HEK293 (cell line): ENCODE measurements around the gene KRT24.
"Not testable (repeated sequence)": the region's sequence is repeated elsewhere in the genome, so short reads cannot be mapped to it uniquely, and the experiment has no call there.

ENCODE experiments used
- CTCF ChIA-PET: fragments of 350-600 bp; formaldehyde crosslinking; extraction: SDS; loops from one replicate; lab custom pipeline; 2021; ENCODE audit warnings: antibody characterized with exemption; lab: Yijun Ruan, JAX
- POLR2A ChIA-PET: fragments of 300-600 bp; formaldehyde crosslinking; extraction: SDS; loops from one replicate; lab custom pipeline; 2020; ENCODE audit warnings: antibody characterized with exemption, inconsistent platforms; lab: Yijun Ruan, JAX
- H3K27ac ChIP-seq: fragments of 200-500 bp; sonication (Bioruptor generic); 2 replicates; pipeline ENCODE4 v1.5.1; 2014; ENCODE audit warnings: low read depth, low read length, control low read depth, inconsistent platforms; ENCODE audit errors: extremely low read depth
- H3K36me3 ChIP-seq, 2 experiments: fragments of 200-500 bp in 1 of 2; sonication (Bioruptor generic) in 1 of 2; 1 replicate in 1 of 2; 2 replicates in 1 of 2; pipeline ENCODE4 v1.5.1; 2014 to 2017; ENCODE audit warnings: inconsistent platforms in 2 of 2, low read length in 2 of 2; ENCODE audit not compliant: control insufficient read depth in 2 of 2, insufficient read depth in 1 of 2
- H3K4me1 ChIP-seq: fragments of 200-500 bp; sonication (Bioruptor generic); 2 replicates; pipeline ENCODE4 v1.5.1; 2014; ENCODE audit warnings: mild to moderate bottlenecking, low read length, inconsistent platforms; ENCODE audit not compliant: control insufficient read depth, insufficient read depth
- H3K4me3 ChIP-seq: 2 replicates; pipeline ENCODE4 v1.5.1; 2011; ENCODE audit warnings: low read depth, mild to moderate bottlenecking, control low read depth, low read length, moderate library complexity
- H3K9me3 ChIP-seq: fragments of 200-500 bp; sonication (Bioruptor generic); 2 replicates; pipeline ENCODE4 v1.5.1; 2014; ENCODE audit warnings: low read depth, low read length, inconsistent platforms; ENCODE audit not compliant: control insufficient read depth, insufficient read depth
- HOXC10 ChIP-seq: sonication (generic); formaldehyde crosslinking; IDR thresholded peaks from 2 replicates; pipeline ENCODE4 v1.8.1; 2023; ENCODE audit warnings: mild to moderate bottlenecking, missing genetic modification reagents
- IKZF3 ChIP-seq: fragments of 450-650 bp; IDR thresholded peaks from 2 replicates; pipeline ENCODE4 v1.5.0; 2018; ENCODE audit warnings: missing biosample characterization, mild to moderate bottlenecking, missing genetic modification characterization, moderate library complexity
- ZEB2 ChIP-seq: fragments of 450-650 bp; formaldehyde crosslinking; IDR thresholded peaks from 2 replicates; pipeline ENCODE4 v1.5.1; 2016; ENCODE audit warnings: missing biosample characterization, missing genetic modification characterization
- ZNF10 ChIP-seq: fragments of 450-650 bp; formaldehyde crosslinking; IDR thresholded peaks from 2 replicates; pipeline ENCODE4 v1.5.1; 2017; ENCODE audit warnings: missing biosample characterization, missing genetic modification characterization
- ZNF146 ChIP-seq: fragments of 450-650 bp; formaldehyde crosslinking; IDR thresholded peaks from 2 replicates; pipeline ENCODE4 v1.5.1; 2016; ENCODE audit warnings: missing biosample characterization, missing genetic modification characterization
- ZNF248 ChIP-seq: fragments of 450-650 bp; formaldehyde crosslinking; IDR thresholded peaks from 2 replicates; pipeline ENCODE4 v1.5.1; 2017; ENCODE audit warnings: missing biosample characterization, missing genetic modification characterization
- ZNF561 ChIP-seq: fragments of 450-650 bp; IDR thresholded peaks from 2 replicates; pipeline ENCODE4 v1.5.1; 2018; ENCODE audit warnings: missing biosample characterization, missing genetic modification characterization, borderline replicate concordance
- ZNF747 ChIP-seq: fragments of 450-650 bp; formaldehyde crosslinking; IDR thresholded peaks from 2 replicates; pipeline ENCODE4 v1.5.1; 2016; ENCODE audit warnings: missing biosample characterization, missing genetic modification characterization
- ZNF777 ChIP-seq: fragments of 450-650 bp; formaldehyde crosslinking; IDR thresholded peaks from 2 replicates; pipeline ENCODE4 v1.5.1; 2017; ENCODE audit warnings: missing biosample characterization, missing genetic modification characterization, borderline replicate concordance
- ZNF843 ChIP-seq: fragments of 450-650 bp; formaldehyde crosslinking; IDR thresholded peaks from 2 replicates; pipeline ENCODE4 v1.5.1; 2016; ENCODE audit warnings: missing biosample characterization, missing genetic modification characterization
- TF ChIP-seq, protein P1 (sequence below): fragments of 450-650 bp; formaldehyde crosslinking; IDR thresholded peaks from 2 replicates; pipeline ENCODE4 v1.5.1; 2016; ENCODE audit warnings: missing biosample characterization, missing genetic modification characterization
- TF ChIP-seq, protein P2 (sequence below): fragments of 450-650 bp; formaldehyde crosslinking; IDR thresholded peaks from 2 replicates; pipeline ENCODE4 v1.5.1; 2016; ENCODE audit warnings: missing biosample characterization, missing genetic modification characterization
- TF ChIP-seq, protein P3 (sequence below): fragments of 450-650 bp; formaldehyde crosslinking; IDR thresholded peaks from 2 replicates; pipeline ENCODE4 v1.5.1; 2016; ENCODE audit warnings: missing biosample characterization, missing genetic modification characterization

Gene KRT24

DNA sequence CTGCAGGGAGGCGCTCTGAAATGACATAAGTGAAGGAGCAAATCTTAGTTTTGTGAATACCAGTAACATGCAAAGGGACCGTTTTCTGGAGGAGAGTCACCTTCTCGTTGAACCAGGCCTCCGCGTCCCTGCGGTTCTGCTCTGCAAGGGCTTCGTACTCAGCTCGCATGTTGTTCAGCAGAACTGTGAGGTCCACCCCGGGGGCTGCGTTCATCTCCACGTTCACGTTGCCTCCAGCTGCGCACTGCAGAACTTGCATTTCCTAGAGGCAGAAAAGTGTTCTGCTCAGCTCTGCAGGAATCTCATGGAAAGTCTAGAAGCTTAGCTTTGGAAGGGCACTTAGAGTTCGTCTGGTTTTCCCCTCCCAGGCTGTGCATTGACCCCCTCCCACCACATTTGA lies 47.5 kb upstream of the KRT24 start (continued):
- no peak for TF ChIP-seq ZNF146

DNA sequence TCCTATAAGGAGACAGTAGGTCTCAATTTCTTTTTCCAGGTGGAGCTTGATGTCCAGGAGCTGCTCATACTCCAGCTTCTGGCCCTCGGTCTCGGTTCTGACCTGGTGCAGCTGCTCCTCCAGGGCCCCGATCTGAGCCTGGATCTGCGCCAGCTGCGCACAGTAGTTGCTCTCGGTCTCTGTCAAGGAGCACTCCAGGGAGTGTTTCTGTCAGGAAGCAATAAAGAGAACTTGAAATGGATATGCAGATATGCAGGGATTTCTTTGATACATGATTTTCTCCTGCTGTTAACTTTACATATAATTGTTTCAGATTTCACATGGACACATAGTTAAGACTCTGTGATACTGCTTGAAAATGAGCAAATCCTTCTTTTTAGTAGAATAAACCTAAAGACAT lies 46.8 kb upstream of the KRT24 start:
- CTCF ChIA-PET, result interaction anchor here (0.6 to 1.0 kb wide), 2 partner anchors 23 to 898 kb away, joined by 3 to 4 read pairs; no protein-coding TSS in a partner anchor
- POLR2A ChIA-PET, result no interaction called here
- no peak overlapping the region for H3K27ac ChIP-seq

DNA sequence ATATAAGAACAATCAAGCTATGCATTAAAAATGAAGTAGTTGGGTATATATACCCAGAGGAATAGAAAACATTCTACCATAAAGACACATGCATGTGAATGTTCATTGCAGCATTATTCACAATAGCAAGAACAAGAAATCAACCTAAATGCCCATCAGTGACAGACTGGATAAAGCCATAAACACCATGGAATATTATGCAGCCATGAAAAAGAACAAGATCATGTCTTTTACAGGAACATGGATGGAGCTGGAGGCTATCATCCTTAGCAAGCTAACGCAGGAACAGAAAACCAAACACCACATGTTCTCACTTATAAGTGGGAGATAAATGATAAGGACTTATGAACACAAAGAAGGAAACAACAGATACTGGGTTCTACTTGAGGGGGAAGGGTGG lies 45.1 kb upstream of the KRT24 start:
- CTCF ChIA-PET, H3K27ac ChIP-seq, H3K9me3 ChIP-seq, H3K4me3 ChIP-seq, H3K36me3 ChIP-seq, POLR2A ChIA-PET, H3K4me1 ChIP-seq: not testable (repeated sequence)
- peak; percentile 99 for TF ChIP-seq ZNF146
- TF ChIP-seq, protein P1, sequence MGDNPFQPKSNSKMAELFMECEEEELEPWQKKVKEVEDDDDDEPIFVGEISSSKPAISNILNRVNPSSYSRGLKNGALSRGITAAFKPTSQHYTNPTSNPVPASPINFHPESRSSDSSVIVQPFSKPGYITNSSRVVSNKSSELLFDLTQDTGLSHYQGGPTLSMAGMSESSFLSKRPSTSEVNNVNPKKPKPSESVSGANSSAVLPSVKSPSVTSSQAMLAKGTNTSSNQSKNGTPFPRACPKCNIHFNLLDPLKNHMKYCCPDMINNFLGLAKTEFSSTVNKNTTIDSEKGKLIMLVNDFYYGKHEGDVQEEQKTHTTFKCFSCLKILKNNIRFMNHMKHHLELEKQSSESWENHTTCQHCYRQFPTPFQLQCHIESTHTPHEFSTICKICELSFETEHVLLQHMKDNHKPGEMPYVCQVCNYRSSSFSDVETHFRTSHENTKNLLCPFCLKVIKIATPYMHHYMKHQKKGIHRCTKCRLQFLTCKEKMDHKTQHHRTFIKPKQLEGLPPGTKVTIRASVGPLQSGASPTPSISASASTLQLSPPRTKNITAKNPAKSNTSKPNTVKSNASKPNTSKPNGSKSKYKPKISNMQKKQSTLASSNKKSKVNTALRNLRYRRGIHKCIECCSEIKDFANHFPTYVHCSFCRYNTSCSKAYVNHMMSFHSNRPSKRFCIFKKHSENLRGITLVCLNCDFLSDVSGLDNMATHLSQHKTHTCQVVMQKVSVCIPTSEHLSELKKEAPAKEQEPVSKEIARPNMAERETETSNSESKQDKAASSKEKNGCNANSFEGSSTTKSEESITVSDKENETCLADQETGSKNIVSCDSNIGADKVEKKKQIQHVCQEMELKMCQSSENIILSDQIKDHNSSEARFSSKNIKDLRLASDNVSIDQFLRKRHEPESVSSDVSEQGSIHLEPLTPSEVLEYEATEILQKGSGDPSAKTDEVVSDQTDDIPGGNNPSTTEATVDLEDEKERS, result peak; percentile 83

More for the DNA sequence above, 46.8 kb upstream of the KRT24 start:
- Histone ChIP-seq H3K4me3 (no peak overlapping the region), H3K9me3 (no peaks in the 10 kb centered on the region), H3K4me1 (no peaks in the 10 kb centered on the region), H3K36me3 (no peaks in the 10 kb centered on the region)
- TF ChIP-seq ZNF777 (tag by site-specific recombination) (no peak), IKZF3 (no peak), HOXC10 (CRISPR knock-in tag) (no peak)
- TF ChIP-seq, protein P2, sequence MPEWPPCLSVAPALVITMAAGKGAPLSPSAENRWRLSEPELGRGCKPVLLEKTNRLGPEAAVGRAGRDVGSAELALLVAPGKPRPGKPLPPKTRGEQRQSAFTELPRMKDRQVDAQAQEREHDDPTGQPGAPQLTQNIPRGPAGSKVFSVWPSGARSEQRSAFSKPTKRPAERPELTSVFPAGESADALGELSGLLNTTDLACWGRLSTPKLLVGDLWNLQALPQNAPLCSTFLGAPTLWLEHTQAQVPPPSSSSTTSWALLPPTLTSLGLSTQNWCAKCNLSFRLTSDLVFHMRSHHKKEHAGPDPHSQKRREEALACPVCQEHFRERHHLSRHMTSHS (tag by site-specific recombination), result no peak

DNA sequence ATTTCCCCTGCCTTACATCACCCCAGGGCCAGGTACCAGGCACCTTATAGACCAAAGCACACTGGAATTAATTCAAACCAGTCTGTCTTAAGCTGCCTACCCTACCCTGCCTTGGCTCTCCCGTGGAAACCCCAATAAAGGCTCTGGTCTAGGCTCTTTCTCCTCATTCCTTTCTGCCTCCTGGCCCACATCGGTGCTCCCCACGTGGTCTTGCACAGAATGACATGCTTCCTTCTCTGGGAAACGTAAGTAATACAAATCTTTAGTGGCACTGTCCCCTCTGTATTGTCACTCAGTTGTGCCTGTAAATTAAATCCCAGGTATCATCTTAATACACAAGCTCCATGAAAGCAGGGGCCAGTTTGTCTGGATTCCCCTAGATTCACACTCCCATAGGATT lies 35.0 kb upstream of the KRT24 start:
- Histone ChIP-seq H3K4me1 (no peaks in the 10 kb centered on the region), H3K9me3 (peaks cover 2% of the 10 kb centered on the region; the same call in 1 of the 2 replicates), H3K4me3 (no peak overlapping the region), H3K36me3 (no peaks in the 10 kb centered on the region), H3K27ac (no peak overlapping the region)
- ChIA-PET POLR2A (no interaction called here), CTCF (interaction anchor here (0.6 to 1.0 kb wide), 4 partner anchors 16 to 422 kb away, joined by 3 to 6 read pairs (median 4); no protein-coding TSS in a partner anchor)
- TF ChIP-seq ZNF146, result no peak
- no peak for TF ChIP-seq ZNF843 (tag by site-specific recombination)
- no peak for TF ChIP-seq ZNF10 (tag by site-specific recombination)
- no peak for TF ChIP-seq ZNF248
- no peak for TF ChIP-seq ZNF747 (tag by site-specific recombination)
- no peak for TF ChIP-seq ZEB2
- TF ChIP-seq, protein P3, sequence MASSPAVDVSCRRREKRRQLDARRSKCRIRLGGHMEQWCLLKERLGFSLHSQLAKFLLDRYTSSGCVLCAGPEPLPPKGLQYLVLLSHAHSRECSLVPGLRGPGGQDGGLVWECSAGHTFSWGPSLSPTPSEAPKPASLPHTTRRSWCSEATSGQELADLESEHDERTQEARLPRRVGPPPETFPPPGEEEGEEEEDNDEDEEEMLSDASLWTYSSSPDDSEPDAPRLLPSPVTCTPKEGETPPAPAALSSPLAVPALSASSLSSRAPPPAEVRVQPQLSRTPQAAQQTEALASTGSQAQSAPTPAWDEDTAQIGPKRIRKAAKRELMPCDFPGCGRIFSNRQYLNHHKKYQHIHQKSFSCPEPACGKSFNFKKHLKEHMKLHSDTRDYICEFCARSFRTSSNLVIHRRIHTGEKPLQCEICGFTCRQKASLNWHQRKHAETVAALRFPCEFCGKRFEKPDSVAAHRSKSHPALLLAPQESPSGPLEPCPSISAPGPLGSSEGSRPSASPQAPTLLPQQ (tag by site-specific recombination), result no peak

DNA sequence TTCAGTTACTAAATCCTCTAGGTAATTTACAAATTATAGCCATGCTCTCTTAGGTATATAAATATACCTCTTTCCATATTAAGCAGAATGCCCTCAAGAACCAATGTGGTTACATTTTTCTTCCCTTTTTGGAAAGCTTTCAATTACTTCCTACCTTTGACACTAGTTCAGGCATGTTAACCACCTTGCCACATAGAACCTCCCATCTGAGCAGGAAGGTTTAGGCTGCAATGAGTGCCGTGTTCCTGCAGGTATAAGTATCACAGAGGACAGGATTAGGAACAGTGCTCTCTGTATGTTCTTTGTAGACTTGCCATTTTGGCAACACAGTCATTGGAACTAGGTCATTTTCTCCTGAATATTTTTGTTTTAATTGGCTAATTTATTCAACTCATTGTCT lies 31.5 kb upstream of the KRT24 start:
- H3K4me1 ChIP-seq, result no peaks in the 10 kb centered on the region
- ChIA-PET POLR2A (no interaction called here), CTCF (interaction anchor here (0.7 kb wide), 1 partner anchor 26 kb away, joined by 3 read pairs; no protein-coding TSS in a partner anchor)
- H3K36me3 ChIP-seq, result no peaks in the 10 kb centered on the region
- no peak overlapping the region for H3K4me3 ChIP-seq
- H3K27ac ChIP-seq, result no peak overlapping the region
- H3K9me3 ChIP-seq, result no peaks in the 10 kb centered on the region
- no peak for TF ChIP-seq ZNF561 (tag by site-specific recombination)
